Stimulated activated CD4-positive, alpha-beta T cell treated with anti-CD3 and anti-CD28 coated beads, Interleukin-15, amount 100 ng/mL, for 48 hours (primary cell): ENCODE data around the gene CD101.
A peak's percentile ranks its signal among the peaks of the same experiment; 100 is the strongest.

Experiments used
- DNase-seq, 2 donors: peaks; one replicate each; pipeline ENCODE4 v3.0.0-alpha.2; 2020; ENCODE audit warnings: low read depth in 2 of 2

CD101 gene

DNA sequence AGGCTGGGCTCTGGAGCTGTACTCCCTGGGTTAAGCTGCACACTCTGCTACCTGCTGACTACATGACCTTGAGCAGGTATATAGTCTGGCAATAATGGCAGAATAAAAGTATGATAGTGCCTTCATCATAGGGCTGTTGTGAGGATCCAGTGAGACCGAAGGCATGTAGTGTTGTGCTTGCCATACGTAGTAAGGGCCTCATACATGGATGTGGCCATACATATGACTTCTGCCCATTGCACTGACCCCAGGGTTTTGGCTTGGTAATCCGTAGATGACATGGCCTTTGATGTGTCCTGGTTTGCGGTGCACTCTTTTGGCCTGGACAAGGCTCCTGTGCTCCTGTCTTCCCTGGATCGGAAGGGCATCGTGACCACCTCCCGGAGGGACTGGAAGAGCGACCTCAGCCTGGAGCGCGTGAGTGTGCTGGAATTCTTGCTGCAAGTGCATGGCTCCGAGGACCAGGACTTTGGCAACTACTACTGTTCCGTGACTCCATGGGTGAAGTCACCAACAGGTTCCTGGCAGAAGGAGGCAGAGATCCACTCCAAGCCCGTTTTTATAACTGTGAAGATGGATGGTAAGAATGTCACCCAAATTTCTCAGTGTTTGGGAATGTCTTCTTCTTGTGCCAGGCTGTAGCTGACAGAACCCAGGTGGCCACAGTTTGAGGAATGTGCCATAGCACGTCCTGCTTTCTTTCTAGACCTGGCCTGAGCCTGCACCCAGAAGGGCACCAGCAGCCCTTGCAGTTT lies 17.0 kb upstream of the CD101 start:
- DNase-seq = no peak

DNA sequence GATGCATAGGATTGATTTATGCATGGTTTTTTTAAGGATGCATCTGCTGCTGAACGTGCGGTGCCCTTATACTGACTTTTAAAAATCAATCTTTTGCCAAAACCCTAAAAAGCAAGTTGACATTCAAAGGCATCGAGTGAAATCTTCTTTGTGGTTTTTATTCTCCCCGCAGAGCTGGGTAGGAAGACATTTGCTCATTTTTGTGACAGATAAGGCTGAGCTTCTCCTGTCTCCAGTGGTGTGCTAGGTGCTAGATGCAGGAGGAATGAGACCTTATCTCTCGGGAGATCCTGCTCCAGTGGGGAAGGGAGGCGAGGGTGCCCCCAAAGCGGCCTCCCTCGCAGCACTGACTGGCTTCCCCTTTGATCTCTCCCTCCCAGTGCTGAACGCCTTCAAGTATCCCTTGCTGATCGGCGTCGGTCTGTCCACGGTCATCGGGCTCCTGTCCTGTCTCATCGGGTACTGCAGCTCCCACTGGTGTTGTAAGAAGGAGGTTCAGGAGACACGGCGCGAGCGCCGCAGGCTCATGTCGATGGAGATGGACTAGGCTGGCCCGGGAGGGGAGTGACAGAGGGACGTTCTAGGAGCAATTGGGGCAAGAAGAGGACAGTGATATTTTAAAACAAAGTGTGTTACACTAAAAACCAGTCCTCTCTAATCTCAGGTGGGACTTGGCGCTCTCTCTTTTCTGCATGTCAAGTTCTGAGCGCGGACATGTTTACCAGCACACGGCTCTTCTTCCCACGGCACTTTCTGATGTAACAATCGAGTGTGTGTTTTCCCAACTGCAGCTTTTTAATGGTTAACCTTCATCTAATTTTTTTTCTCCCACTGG lies 14.9 kb upstream of the CD101 start:
- DNase-seq = peak in 1 of 2 donors; percentile 17

DNA sequence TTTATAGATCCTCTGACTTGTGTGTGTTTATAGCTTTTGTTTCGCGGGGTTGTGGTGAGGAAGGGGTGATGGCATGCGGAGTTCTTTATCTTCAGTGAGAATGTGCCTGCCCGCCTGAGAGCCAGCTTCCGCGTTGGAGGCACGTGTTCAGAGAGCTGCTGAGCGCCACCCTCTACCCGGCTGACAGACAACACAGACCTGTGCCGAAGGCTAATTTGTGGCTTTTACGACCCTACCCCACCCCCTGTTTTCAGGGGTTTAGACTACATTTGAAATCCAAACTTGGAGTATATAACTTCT lies 14.4 kb upstream of the CD101 start:
- peak; percentile 52 to 57 for DNase-seq

DNA sequence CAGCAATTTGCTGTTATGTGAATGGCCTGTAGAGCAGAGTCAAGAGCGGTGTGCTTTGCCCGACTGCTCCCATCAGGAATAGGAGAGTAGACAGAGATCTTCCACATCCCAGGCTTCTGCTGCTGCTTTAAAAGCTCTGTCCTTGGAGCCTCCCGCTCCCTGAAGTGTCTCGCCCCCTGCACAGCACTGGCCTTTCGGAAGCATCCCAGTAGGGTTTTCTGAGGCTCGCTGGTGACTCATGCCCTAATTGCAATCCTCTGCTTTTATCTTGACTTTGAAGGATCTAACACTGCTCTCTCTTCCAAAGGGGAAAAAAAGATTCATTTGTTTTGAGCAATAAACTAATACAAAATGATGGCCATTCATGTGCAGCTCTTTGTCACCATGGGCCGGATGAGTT lies 13.3 kb upstream of the CD101 start:
- no peak for DNase-seq

DNA sequence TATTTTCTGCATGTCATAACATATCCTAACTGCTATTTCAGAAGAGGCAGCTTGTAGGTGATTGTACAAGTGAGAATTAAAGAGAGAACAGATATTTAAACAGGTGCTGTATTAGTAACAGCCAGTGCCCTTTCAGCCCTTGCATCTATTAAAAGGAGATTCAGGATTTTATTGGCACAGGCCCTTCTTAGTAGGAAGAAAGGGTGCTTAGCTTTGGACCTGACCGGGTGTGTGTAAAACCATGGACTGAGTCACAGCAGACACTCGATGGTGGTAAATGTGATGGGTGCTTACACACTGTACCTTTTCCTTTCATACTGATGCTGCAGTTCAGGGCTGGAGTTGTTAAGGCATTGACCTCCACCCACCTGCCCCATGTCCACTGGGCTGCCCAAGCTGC lies 12.7 kb upstream of the CD101 start:
- DNase-seq = no peak

GRCh38 chr1:116989835-116990234 lies 11.7 kb upstream of the CD101 start:
- DNase-seq = no peak

GRCh38 chr1:116990612-116991151 lies 10.9 kb upstream of the CD101 start:
- no peak for DNase-seq

- no peak for DNase-seq
Measured at GRCh38 chr1:116991171-116991845, 10.3 kb upstream of the CD101 start.

DNA sequence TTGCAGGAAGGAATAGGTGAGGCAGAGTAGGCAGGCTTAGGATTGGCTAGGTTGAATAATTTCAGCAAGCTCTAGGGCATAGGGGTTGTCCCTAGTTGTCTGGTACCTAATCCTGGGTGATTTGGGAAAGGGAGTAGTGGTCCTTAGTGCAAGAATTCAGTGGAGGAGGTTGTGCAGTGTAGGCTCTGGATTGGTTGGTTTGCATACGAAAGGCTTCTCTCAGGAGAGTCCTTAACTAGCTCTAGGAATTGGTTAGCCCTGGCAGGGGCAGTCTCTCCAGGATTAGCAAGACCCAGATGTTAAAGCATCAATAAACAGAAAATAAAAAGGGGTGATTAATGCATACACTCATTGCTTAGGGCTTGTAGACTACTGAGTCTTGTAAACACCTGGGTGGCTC lies 9.6 kb upstream of the CD101 start:
- DNase-seq = no peak

GRCh38 chr1:116993286-116993685 lies 8.3 kb upstream of the CD101 start:
- no peak for DNase-seq

DNA sequence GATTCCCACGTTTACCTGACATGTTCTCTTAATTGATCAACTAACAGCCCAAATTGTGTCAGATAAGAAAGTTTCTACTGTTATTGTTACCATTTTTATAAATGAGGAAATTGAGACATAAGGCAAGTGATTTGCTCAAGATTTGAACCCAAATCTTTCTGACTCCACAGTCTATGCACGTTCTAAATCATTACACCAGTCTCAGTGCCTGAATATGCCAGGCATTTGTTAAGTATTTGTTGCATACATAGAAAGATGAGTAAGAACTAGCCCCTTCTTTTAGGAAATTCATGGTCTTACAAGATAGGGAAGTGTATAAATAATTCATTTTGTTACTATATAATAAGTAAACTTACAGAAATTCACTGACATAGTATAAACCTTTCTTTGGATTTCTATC lies 7.1 kb upstream of the CD101 start:
- no peak for DNase-seq

DNA sequence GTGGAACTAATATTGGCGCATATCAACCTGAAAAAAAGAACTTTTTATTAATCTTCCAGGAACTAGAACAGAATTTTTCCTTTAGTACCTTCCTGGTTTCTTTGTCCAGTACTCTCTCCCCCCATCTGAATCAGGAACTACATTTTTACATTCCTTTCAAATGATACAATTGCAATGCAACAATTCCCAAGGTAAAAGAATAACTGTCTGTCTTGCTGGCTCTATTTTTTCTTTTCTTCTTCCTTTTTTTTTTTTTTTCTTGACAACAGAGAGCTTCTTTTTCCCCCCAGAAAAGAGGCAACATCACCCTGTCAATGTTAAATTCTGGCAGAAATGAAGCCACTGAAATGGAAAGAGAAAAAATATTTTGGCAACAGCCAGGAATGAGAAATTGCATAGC lies 4.5 kb upstream of the CD101 start:
- no peak for DNase-seq

DNA sequence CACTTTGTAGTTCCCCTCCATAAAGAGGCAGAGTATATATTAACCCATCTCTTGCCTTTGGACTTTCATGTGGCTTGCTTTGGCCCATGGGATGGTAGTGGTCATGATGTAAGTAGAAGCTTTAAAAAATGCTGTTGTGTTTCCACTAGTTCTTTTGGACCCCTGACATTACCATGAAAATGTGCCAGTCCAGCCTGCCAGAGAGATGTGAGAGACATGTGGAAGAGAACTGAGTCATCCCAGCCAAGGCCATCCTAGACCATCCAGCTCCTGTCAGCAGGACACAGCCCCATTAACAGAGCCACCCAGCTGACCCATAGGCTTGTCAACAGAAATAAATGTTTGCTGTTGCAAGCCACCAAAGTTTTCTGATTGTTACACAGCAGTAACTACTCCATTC lies 3.9 kb upstream of the CD101 start:
- DNase-seq = no peak

- DNase-seq = no peak
Measured at GRCh38 chr1:116999596-116999995, 2.0 kb upstream of the CD101 start.

GRCh38 chr1:117000142-117000541 lies 1.4 kb upstream of the CD101 start:
- no peak for DNase-seq

- no peak for DNase-seq
Measured at GRCh38 chr1:117003223-117003875, 1.8 kb downstream of the CD101 start.

DNA sequence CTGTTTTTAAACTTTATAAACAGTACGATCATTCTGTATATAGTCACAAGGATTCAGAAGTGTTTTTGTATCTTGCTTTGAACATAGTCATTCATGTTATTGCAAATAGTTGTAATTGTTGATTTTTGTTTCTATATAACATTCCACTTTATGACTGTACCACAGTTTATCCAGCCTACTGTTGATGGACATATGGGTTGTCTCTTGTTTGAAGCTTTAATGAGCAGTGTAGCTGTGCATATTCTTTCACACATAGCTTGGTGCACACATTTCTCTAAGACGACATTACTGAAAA lies 6.1 kb downstream of the CD101 start:
- DNase-seq = no peak

- DNase-seq = no peak
Measured at GRCh38 chr1:117008656-117009055, 7.1 kb downstream of the CD101 start.

DNA sequence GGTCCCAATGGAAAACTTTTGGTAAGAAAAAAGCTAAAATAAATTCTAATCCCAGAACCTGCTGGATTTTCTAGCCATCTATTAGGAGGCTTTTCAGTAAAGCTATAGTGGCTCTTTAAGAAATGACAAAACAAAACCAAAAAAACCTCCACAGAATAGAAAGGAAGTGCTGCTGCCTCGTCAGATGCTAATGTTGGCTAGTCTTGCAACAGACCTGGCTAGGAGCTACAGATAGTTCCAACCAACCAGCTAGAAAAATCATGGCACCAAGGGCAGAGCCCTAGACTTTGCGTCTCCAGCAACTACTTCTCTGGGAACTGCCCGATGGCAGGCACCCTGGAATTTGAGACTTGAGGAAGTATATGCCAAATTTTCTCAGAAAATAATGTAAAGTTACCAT lies 7.6 kb downstream of the CD101 start:
- DNase-seq = no peak

DNA sequence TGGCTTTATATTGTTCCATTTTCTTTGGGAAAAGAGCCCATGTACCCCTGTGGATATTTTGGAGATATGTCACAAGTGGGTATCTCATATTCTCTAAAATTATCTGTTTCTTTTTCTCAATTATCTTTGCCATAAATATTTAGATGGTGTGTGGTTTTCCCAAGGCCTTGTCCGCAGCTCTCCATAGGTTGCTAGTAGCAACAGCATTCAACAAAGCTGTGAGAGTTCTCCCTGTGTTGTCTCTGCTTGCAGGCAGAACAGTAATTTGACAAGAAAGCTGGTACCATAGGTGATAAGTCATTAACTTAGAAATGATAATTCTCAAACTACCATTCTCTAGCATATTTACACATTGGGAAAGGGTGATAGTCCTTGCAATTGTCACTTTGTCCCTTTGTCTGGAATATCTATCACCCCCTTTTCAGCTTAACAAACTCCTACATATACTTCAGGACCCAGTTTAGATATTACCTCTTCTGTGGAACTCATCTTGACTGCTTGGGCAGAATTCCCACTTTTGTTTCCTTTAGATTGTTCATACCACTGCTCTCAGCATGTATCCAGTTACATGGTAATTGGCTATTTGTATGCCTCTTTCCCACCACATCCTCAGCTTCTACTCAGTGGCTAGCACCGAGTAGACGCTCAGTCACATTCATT lies 8.9 kb downstream of the CD101 start:
- no peak for DNase-seq

DNA sequence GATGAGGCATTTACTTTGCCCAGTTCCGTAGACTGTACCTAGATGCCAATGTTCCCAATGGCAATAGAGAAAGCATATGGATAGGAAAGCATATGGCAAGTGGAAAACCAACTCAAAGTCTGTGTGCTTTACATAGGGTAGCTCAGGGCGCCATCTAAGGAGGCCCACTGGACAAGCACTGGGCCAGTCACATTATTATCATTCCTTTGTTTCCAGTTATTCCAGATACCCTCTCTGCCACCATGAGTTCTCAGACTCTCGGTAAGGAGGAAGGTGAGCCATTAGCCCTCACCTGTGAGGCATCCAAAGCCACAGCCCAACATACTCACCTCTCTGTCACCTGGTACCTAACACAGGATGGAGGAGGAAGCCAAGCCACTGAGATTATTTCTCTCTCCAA lies 9.8 kb downstream of the CD101 start:
- no peak for DNase-seq
